Activated CD4-positive, alpha-beta memory T cell treated with anti-CD3 and anti-CD28 coated beads, Interleukin-2, amount 10 ng/mL, durations not matched to agents 7 days and 5 days (primary cell): ENCODE measurements around the gene RUNX2. TPM values are rescaled to one million over a fixed set of nuclear protein-coding genes. Genes with fewer than 3 reads are reported as not detected.

ENCODE experiments used
- CTCF ChIA-PET: fragments of 350-600 bp; sonication (Branson Sonifier 250); formaldehyde crosslinking; loops from one replicate; lab custom pipeline; 2021; ENCODE audit warnings: antibody characterized with exemption, inconsistent platforms; lab: Charles Lee
- POLR2A ChIA-PET: fragments of 350-600 bp; sonication (Branson Sonifier 250); formaldehyde crosslinking; loops from one replicate; lab custom pipeline; 2021; ENCODE audit warnings: antibody characterized with exemption; lab: Charles Lee
- DNase-seq: peaks from one replicate; pipeline ENCODE4 v3.0.0-alpha.2; 2020
- H3K27ac Mint-ChIP-seq: one replicate; pipeline ENCODE4 v1.8.0; 2021; ENCODE audit warnings: mild to moderate bottlenecking, mixed read lengths
- H3K27me3 Mint-ChIP-seq: one replicate; pipeline ENCODE4 v1.8.0; 2021; ENCODE audit warnings: mixed read lengths
- H3K36me3 Mint-ChIP-seq: one replicate; pipeline ENCODE4 v1.8.0; 2021; ENCODE audit warnings: low read depth, mixed read lengths
- H3K4me1 Mint-ChIP-seq: one replicate; pipeline ENCODE4 v1.8.0; 2021; ENCODE audit warnings: mixed read lengths
- H3K4me3 Mint-ChIP-seq: one replicate; pipeline ENCODE4 v1.8.0; 2021; ENCODE audit warnings: mild to moderate bottlenecking, mixed read lengths
- H3K9me3 Mint-ChIP-seq: one replicate; pipeline ENCODE4 v1.8.0; 2021; ENCODE audit warnings: mixed read lengths
- total RNA-seq, 2 experiments: library from RNA; stranded (reverse); gene quantifications; one replicate each; pipeline ENCODE4 v1.2.3, GENCODE V29; 2021

Gene RUNX2
- total RNA-seq, 2 experiments from 2014 or later: 42.2 to 43.4 TPM

DNA sequence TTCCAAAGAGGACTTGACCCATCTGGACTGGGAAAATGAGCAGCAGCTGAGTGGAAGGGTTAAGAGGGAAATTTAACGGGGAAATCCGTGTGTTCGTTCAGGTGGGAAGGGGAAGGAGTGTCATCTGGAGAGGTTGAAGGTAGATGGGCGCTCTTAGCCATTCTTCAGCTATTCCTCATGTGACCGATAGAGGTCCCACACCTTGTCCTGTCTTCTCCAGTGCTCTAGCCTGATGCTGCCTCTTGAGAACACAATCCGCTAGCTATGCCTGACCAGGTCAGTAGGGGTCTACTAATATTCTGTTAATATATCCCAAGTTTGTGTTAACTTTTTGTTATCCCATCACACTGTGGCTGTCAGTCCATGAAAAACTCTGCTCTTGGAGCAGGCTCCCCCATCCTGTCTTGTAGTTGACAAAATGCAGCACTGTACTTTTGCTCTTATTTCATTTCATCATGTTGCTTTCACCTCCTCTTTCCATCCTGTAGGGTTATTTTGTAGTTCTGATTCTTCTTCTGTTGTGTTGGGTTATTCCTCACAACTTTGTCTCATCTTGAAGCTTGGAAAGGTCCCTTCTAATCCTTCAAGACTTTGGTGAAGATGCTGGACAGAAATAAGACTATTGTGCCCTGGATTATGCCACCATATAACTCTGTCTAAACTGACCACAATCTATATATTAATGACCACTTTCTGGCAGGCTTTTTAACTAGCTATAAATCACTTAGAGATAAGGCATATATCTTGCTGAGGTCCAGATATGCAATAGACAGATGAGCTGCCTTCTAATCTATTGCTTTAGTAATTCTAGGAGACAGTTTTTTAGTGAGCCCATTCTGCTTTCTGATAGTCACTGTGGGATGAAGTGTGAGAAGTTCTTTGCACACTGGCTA lies 173.0 kb downstream of the RUNX2 start:
- Mint-ChIP-seq H3K9me3 (no peaks in the 10 kb centered on the region), H3K27ac (no peak overlapping the region), H3K27me3 (no peaks in the 10 kb centered on the region), H3K4me3 (no peak overlapping the region), H3K36me3 (peaks cover 78% of the 10 kb centered on the region), H3K4me1 (peaks cover 63% of the 10 kb centered on the region)
- CTCF ChIA-PET: interaction anchor here (1.0 kb wide), 1 partner anchor 214 kb away, joined by 3 read pairs; no protein-coding TSS in a partner anchor
- DNase-seq: no peak
- POLR2A ChIA-PET: no interaction called here

DNA sequence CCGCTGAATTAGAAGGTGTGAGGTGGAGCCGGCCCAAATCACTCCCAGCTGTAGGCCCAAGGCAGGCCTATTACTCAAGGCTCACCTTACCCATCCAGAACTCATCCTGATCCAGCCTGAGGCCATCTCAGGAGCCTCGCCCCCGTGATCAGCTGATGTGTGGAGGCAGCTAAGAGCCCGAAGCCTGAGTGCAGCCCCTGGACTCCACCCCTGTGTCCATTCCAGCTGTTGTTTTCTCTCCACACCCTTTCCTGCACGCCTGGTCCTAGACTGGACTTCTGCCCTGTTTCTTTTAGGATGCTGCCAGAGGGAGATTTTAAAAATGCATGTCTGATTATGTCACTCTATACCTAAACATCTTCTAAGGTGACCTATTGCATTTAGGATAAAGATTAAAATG lies 174.3 kb downstream of the RUNX2 start:
- no peak overlapping the region for H3K27ac Mint-ChIP-seq
- peaks cover 76% of the 10 kb centered on the region for H3K36me3 Mint-ChIP-seq
- ChIA-PET CTCF (interaction anchor here (1.0 kb wide), 1 partner anchor 212 kb away, joined by 3 read pairs; no protein-coding TSS in a partner anchor), POLR2A (no interaction called here)
- peaks cover 60% of the 10 kb centered on the region for H3K4me1 Mint-ChIP-seq
- no peaks in the 10 kb centered on the region for H3K9me3 Mint-ChIP-seq
- H3K4me3 Mint-ChIP-seq: no peak overlapping the region
- no peak for DNase-seq
- H3K27me3 Mint-ChIP-seq: no peaks in the 10 kb centered on the region

DNA sequence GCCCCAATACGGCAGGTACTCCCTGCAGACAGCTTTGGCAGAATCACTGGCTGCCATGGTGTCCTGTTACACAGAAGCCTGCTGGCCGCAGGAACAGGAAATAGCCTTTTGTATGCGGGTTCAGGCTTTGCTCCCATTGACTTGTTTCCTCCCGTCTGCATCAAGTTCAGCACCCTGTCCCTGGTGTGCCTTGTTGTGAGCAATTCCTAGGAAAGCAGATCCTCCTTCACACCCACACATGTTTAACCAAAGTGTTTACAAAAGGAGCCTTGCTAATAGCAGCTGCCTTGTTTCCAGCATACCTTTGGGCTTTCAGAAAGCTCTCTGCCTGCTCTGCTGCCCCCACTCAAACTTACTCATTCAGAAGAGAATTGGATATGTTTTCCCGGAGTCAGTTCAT lies 176.8 kb downstream of the RUNX2 start:
- no peaks in the 10 kb centered on the region for H3K27me3 Mint-ChIP-seq
- DNase-seq: no peak
- H3K4me1 Mint-ChIP-seq: peaks cover 48% of the 10 kb centered on the region
- no peak overlapping the region for H3K4me3 Mint-ChIP-seq
- peaks cover 76% of the 10 kb centered on the region for H3K36me3 Mint-ChIP-seq
- ChIA-PET CTCF (interaction anchor here (1.2 kb wide), 1 partner anchor 210 kb away, joined by 5 read pairs; no protein-coding TSS in a partner anchor), POLR2A (interaction anchor here (0.8 to 1.5 kb wide), 2 partner anchors 8 to 16 kb away, joined by 3 to 4 read pairs; no protein-coding TSS in a partner anchor)
- no peak overlapping the region for H3K27ac Mint-ChIP-seq
- no peaks in the 10 kb centered on the region for H3K9me3 Mint-ChIP-seq

DNA sequence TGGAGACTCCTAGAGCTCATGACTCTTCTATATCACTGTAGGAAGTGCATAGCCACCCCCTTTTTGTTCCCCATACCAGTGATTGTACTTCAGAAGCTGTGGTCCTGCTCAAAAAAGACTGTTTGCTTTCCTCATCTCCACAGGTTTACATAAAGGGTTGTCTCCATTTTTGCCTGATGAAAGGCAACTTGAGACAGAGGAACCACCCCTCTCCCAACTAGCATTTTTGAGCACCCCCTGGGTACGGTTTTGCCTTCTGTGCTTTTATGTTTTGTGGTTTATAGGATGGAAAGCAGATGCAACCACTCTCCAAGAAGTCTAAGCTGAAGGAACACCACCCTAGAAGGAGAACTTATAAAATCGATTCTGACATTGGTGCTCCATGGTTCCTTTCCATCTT lies 177.3 kb downstream of the RUNX2 start:
- Mint-ChIP-seq H3K36me3 (peaks cover 78% of the 10 kb centered on the region), H3K9me3 (no peaks in the 10 kb centered on the region), H3K4me1 (peaks cover 48% of the 10 kb centered on the region), H3K4me3 (no peak overlapping the region), H3K27me3 (no peaks in the 10 kb centered on the region), H3K27ac (no peak overlapping the region)
- ChIA-PET CTCF (interaction anchor here (1.2 kb wide), 1 partner anchor 209 kb away, joined by 5 read pairs; no protein-coding TSS in a partner anchor), POLR2A (interaction anchor here (0.8 to 1.5 kb wide), 3 partner anchors 9 to 69 kb away, joined by 3 to 4 read pairs (median 3); no protein-coding TSS in a partner anchor)
- no peak for DNase-seq

DNA sequence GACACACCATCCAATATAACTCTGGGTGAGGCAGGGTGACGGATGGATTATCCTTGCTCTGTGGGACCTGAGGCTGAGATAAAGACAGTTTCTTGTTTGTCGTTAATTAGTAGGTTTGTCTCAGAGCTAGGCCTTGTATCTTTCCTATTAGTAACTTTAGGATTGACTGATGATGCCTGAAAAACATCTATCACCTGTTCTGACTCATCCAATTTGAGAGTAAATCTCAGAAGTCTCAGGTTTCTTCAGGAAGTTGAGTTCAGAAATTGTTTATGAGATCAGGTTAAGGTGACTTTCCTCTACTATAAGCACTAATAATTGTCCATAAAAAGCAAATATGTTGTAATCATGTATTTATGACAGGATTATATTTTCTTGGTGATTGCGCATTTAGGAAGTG lies 179.1 kb downstream of the RUNX2 start:
- H3K4me1 Mint-ChIP-seq: peaks cover 47% of the 10 kb centered on the region
- no peaks in the 10 kb centered on the region for H3K27me3 Mint-ChIP-seq
- peaks cover 68% of the 10 kb centered on the region for H3K36me3 Mint-ChIP-seq
- H3K4me3 Mint-ChIP-seq: no peak overlapping the region
- ChIA-PET CTCF (no interaction called here), POLR2A (no interaction called here)
- DNase-seq: no peak
- peak overlapping the region; percentile 8 for H3K27ac Mint-ChIP-seq
- H3K9me3 Mint-ChIP-seq: no peaks in the 10 kb centered on the region

DNA sequence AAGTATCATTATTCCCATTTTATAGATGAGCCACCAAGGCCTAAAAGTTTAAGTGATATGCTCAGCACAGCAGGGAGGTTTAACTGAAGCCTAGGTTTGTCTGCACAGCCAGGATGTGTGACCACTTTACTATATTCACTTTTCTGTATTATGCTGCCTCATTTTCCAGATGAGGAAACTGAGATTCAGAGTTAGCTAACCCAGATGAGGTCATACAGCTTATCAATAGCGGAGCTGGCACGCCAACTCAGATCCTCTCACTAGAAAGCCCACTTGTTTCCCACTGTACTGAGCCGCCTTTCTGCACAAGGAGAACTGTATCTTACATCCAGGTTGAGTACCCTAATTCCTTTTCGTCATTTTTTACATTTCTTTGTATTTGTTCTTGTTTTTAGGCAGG lies 181.3 kb downstream of the RUNX2 start:
- H3K27me3 Mint-ChIP-seq: no peaks in the 10 kb centered on the region
- DNase-seq: no peak
- peaks cover 31% of the 10 kb centered on the region for H3K4me1 Mint-ChIP-seq
- no peak overlapping the region for H3K4me3 Mint-ChIP-seq
- CTCF ChIA-PET: no interaction called here
- POLR2A ChIA-PET: interaction anchor here (0.9 kb wide), 1 partner anchor 13 kb away, joined by 4 read pairs; no protein-coding TSS in a partner anchor
- no peak overlapping the region for H3K27ac Mint-ChIP-seq
- H3K9me3 Mint-ChIP-seq: no peaks in the 10 kb centered on the region
- peaks cover 71% of the 10 kb centered on the region for H3K36me3 Mint-ChIP-seq

DNA sequence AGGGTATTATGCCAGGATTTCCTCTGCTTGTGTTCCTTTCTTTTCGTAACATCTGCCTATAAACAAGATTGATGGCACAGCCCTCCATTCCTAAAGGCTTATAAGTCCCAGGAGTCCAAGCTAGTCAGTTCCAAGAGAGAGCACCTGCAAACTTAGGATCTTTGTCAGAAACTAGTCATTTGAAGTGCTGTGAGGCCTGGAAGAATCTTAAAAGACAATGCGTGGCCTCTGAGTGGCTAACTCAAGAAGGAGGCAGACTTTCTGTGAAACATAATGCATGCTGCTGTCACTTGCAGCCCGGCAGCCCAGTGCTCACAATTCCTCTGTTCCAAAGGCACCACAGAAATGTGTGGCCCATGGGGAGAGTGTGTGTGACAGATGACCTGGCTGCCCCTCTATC lies 184.6 kb downstream of the RUNX2 start:
- peaks cover 2% of the 10 kb centered on the region for H3K4me1 Mint-ChIP-seq
- H3K36me3 Mint-ChIP-seq: peaks cover 62% of the 10 kb centered on the region
- no peak overlapping the region for H3K4me3 Mint-ChIP-seq
- no peak for DNase-seq
- H3K27ac Mint-ChIP-seq: no peak overlapping the region
- POLR2A ChIA-PET: no interaction called here
- H3K9me3 Mint-ChIP-seq: no peaks in the 10 kb centered on the region
- CTCF ChIA-PET: no interaction called here
- H3K27me3 Mint-ChIP-seq: no peaks in the 10 kb centered on the region

DNA sequence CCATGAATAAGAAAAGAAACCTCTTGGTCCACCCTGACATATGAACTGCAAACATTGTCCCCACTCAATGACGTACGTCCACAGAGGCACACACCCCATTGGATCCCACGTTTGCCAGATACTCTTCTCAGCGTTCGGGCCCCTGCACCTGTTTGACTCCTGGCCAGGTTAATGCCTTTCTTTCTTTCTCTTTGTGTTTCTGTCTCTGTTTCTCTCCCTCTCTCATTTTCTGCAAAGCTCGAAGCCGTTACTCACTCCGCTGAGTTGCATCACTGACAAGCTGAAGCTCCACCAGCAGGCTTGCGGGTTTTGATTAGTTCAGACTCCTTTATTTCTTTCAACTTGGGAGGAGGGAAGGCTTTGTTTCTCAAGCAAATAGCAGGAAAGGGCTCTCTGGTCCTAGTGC lies 185.1 kb downstream of the RUNX2 start:
- Mint-ChIP-seq H3K9me3 (no peaks in the 10 kb centered on the region), H3K36me3 (peaks cover 60% of the 10 kb centered on the region), H3K4me1 (peaks cover 2% of the 10 kb centered on the region), H3K27ac (no peak overlapping the region), H3K27me3 (no peaks in the 10 kb centered on the region), H3K4me3 (no peak overlapping the region)
- no peak for DNase-seq
- CTCF ChIA-PET: no interaction called here
- POLR2A ChIA-PET: no interaction called here

DNA sequence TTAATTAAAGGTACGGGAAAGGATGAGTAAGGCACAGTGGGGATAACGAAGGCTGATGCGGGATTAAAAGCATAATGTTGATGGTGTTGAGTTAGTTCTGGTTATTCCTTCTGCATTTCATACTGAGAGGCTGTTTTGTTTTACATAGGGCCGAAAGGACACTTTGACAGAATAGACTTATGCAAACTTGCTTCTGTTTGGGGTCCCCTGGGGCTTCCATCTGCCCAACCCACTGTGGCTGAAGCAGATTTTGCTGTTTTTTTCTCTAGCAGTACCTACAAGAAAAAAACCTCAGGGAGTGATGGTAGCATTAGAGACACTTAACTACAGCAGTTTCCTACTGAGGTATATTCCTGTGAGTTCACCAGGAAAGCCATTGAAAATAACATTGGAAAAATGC lies 185.7 kb downstream of the RUNX2 start:
- no peaks in the 10 kb centered on the region for H3K27me3 Mint-ChIP-seq
- peaks cover 2% of the 10 kb centered on the region for H3K4me1 Mint-ChIP-seq
- H3K4me3 Mint-ChIP-seq: no peak overlapping the region
- H3K27ac Mint-ChIP-seq: no peak overlapping the region
- DNase-seq: no peak
- POLR2A ChIA-PET: no interaction called here
- H3K9me3 Mint-ChIP-seq: no peaks in the 10 kb centered on the region
- CTCF ChIA-PET: no interaction called here
- peaks cover 56% of the 10 kb centered on the region for H3K36me3 Mint-ChIP-seq

DNA sequence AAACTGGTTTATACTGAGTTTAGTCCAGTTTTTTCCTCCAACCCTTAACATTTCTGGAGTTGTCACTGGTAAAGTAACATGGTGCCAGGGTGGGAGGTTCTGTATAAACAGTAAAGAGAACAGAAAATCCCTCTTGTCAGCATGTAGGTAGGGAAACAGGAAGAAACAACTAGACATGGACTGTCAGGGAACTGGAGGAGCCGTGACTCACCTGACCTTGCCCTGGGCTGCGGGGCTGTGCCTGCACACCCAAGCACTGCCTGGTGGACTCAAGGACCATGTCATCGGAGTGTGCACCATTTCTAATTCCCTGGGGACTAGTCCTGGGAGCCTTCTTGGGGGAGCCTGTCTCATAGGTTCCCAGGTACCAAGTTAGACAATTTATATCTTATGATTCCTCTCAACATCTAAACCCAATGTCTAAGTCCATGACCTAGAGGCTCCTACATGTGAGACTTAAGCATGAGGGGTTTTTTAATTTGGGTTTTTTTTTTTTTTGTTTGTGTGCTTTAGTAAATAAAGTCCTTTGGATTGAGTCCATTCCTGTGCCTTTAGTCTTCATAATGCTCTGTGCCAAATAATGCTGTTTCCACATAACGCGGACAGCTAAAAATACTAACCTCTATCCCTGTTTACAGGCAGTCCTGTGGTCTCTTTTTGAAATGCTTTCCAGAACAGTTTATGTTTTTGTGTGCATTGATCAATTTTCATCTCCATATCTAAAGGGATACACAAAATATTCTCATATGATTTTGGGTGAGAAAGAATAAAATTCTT lies 186.5 kb downstream of the RUNX2 start:
- no peak overlapping the region for H3K4me3 Mint-ChIP-seq
- no peak overlapping the region for H3K27ac Mint-ChIP-seq
- peaks cover 2% of the 10 kb centered on the region for H3K4me1 Mint-ChIP-seq
- peaks cover 57% of the 10 kb centered on the region for H3K36me3 Mint-ChIP-seq
- H3K27me3 Mint-ChIP-seq: no peaks in the 10 kb centered on the region
- DNase-seq: no peak
- no peaks in the 10 kb centered on the region for H3K9me3 Mint-ChIP-seq
- POLR2A ChIA-PET: no interaction called here
- CTCF ChIA-PET: no interaction called here

DNA sequence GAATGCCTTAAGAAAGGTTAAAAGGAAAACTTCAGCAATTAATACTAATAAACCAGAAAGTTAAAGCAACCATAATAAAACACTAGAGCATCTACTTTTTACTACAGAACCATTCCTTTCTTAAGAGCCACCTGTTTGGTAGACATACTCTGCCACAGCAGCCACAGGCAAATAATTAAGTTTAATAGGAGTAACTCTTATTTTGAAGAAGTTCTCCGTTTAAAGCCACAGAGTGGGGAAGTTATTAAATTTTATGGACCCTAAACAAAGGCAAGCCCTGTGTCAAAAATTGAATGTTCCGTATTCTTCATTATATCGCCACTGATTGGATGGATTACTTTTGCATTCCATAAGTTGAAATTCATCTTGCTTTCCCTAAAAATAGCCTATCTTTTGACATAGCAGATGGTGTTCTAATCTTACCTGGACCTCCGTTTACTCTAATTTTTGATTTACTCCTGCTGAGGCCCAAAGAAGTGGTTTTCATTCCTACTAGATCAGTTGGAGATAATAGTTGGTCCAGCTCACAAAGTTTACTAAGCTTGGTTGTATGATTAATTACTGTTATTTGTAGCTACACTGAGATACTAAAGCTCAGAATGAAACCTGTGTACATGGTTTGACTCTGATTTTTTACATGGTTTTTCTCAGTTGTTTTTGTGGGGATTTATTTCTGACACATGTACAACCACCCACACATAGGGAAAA lies 190.0 kb downstream of the RUNX2 start:
- POLR2A ChIA-PET: no interaction called here
- no peaks in the 10 kb centered on the region for H3K27me3 Mint-ChIP-seq
- peaks cover 18% of the 10 kb centered on the region for H3K4me1 Mint-ChIP-seq
- H3K9me3 Mint-ChIP-seq: no peaks in the 10 kb centered on the region
- no peak for DNase-seq
- H3K36me3 Mint-ChIP-seq: peaks cover 59% of the 10 kb centered on the region
- H3K27ac Mint-ChIP-seq: no peak overlapping the region
- H3K4me3 Mint-ChIP-seq: no peak overlapping the region
- CTCF ChIA-PET: no interaction called here

DNA sequence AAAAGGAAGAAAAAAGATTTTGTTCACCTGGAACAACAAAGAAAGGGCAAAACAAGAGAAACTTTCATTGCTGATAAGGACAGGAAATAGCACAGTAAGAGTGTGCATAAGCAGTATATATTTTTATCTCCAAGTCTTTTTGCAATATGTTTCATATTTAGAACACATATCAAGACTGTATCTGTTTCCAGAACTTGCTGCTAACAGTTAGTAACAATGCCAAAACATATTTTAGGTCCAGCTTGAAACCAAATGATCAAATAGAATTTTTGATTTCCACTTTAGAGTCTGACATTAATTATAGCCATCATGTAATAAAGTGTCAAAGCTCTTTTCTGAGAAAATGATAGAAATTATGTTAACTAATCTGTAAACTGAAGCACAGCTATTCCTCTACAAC lies 193.1 kb downstream of the RUNX2 start:
- POLR2A ChIA-PET: interaction anchor here (0.7 kb wide), 1 partner anchor 16 kb away, joined by 4 read pairs; no protein-coding TSS in a partner anchor
- Mint-ChIP-seq H3K4me1 (peaks cover 18% of the 10 kb centered on the region), H3K9me3 (no peaks in the 10 kb centered on the region), H3K36me3 (peaks cover 50% of the 10 kb centered on the region), H3K27ac (no peak overlapping the region), H3K4me3 (no peak overlapping the region), H3K27me3 (no peaks in the 10 kb centered on the region)
- no peak for DNase-seq
- CTCF ChIA-PET: no interaction called here
